ENCODE data around the gene LXN. TPM values are rescaled to one million over a fixed set of nuclear protein-coding genes. Genes with fewer than 3 reads are reported as not detected.

LXN gene
- total and polyA plus RNA-seq, 2 of the 8 experiments (the other 6 are each of a cell fraction or from before 2014, with no cell fraction given): 3.2 to 4.7 TPM

DNA sequence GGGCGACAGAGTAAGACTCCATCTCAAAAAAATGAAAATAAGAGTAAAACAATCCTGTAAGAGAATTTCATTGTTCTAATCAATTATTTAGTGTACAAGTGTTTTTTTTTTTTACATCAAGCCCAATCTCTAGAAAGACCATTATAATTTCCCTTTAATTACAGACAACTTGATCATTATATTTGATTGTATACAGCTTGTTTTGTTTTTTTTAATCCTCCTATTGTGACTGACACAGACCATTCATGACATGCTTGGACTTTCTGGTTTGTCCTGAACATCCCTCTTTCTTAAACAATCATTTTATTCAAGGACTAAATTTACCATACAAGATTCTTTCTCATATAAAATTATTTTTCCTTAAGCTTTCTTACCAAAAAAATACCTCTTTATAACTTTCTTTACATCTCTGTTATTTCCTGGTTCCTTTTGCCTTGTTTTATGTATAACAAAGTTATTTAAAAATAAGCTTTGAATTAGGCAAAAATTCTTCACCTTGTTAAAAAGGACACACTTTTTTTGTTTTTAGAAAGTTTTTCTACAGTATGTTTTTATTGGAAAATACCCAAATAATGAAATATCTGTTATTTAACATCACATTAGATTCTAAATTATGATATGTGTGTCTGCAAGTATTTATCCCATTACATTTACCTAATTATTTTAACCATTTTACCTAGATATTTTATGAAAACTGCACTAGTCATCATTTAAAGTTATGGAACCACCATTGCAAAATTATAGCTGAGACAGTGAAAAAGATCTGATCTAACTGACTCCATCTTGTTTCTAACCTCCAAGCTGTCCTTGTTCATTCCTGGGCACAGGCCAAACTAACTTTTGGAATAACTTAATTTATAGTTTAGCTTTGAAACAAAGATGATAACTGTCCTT lies 54.2 kb downstream of the LXN start:
- Histone ChIP-seq H3K14ac (ENCODE audit: insufficient read length) (no peak overlapping the region), H2AK5ac (ENCODE audit: low read depth, low read length) (no peak overlapping the region), H2BK12ac (ENCODE audit: low read depth, low read length) (no peak overlapping the region), H2AFZ (ENCODE audit: low read length) (no peak overlapping the region), H3K79me1 (ENCODE audit: low read depth, low read length) (no peaks in the 10 kb centered on the region), H2BK5ac (ENCODE audit: low read depth, low read length) (no peak overlapping the region), H3K4me3 (ENCODE audit: extremely low read depth in 1 of 4, insufficient read depth in 2 of 4, low read depth in 3 of 4, low read length in 4 of 4) (no peak overlapping the region), H3K56ac (replicated peaks; ENCODE audit: insufficient read length, low read depth, low read length) (no peak overlapping the region), H2BK20ac (ENCODE audit: low read length) (no peak overlapping the region), H4K5ac (ENCODE audit: insufficient read length, low read depth, low read length) (no peak overlapping the region), H3K18ac (ENCODE audit: extremely low read depth, low read length) (no peak overlapping the region), H3K4ac (replicated peaks; ENCODE audit: insufficient read length, low read depth, low read length) (no peak overlapping the region), H3K23me2 (ENCODE audit: low read depth, low read length) (no peaks in the 10 kb centered on the region), H4K91ac (replicated peaks; ENCODE audit: insufficient read length, low read length) (no peak overlapping the region), H3K36me3 (ENCODE audit: control insufficient read depth in 2 of 4, insufficient read depth in 4 of 4, low read length in 3 of 4) (no peaks in the 10 kb centered on the region), H4K8ac (ENCODE audit: extremely low read depth, insufficient read depth, low read length) (no peak overlapping the region), H3K4me1 (replicated peaks in 1 of 4; ENCODE audit: control insufficient read depth in 3 of 4, insufficient read depth in 4 of 4, low read length in 3 of 4) (no peaks in the 10 kb centered on the region), H3K4me2 (ENCODE audit: insufficient read depth in 1 of 2, low read depth in 2 of 2, low read length in 2 of 2) (no peak overlapping the region), H2BK120ac (replicated peaks; ENCODE audit: low read depth, low read length) (no peak overlapping the region), H3K9me3 (ENCODE audit: insufficient read depth in 2 of 2, low read depth in 1 of 2, low read length in 1 of 2) (peaks cover 17 to 31% of the 10 kb centered on the region in 2 experiments), H2BK15ac (ENCODE audit: low read length) (no peak overlapping the region), H3K27me3 (replicated peaks in 1 of 4; ENCODE audit: control insufficient read depth in 3 of 4, extremely low read depth in 1 of 4, insufficient read depth in 3 of 4, low read length in 3 of 4) (no peaks in the 10 kb centered on the region), H3K79me2 (ENCODE audit: control insufficient read depth in 1 of 2, insufficient read depth in 2 of 2, low read length in 2 of 2) (no peaks in the 10 kb centered on the region), H3K27ac (ENCODE audit: low read depth, low read length) (no peak overlapping the region), H3K9ac (replicated peaks in 1 of 4; ENCODE audit: extremely low read depth in 1 of 4, low read depth in 3 of 4, low read length in 3 of 4) (no peak overlapping the region), H4K20me1 (replicated peaks in 1 of 2; ENCODE audit: control insufficient read depth in 1 of 2, insufficient read depth in 2 of 2, low read length in 2 of 2) (no peaks in the 10 kb centered on the region), H3K23ac (ENCODE audit: insufficient read length) (no peak overlapping the region)
- WGBS, 2 experiments (ENCODE audit: extremely low coverage in 1 of 2, insufficient coverage in 1 of 2, insufficient read length in 1 of 2, insufficient replicate concordance in 2 of 2, low coverage in 1 of 2, low lambda C conversion rate in 2 of 2, missing lambda C conversion rate in 1 of 2): 87% methylated on average over 1 of the region's 1 CpG; no CpG with 5 or more reads in 1 of the 2 experiments
- DNase-seq (ENCODE audit: low read depth in 1 of 2, low spot score in 2 of 2): no peak
- TF ChIP-seq SIN3A (conservative IDR thresholded peaks at IDR 0.05 in 1 of 2, IDR thresholded peaks at IDR 0.05 in 1 of 2; ENCODE audit: low read depth in 1 of 2, low read length in 2 of 2) (no peak), ZNF274 (IDR thresholded peaks at IDR 0.05; ENCODE audit: borderline replicate concordance, extremely low read depth, low read length) (no peak), GTF2F1 (IDR thresholded peaks at IDR 0.05; ENCODE audit: borderline replicate concordance, low read depth, low read length) (no peak), JUN (IDR thresholded peaks at IDR 0.05; ENCODE audit: low read depth, low read length) (no peak), EGR1 (IDR thresholded peaks at IDR 0.05; ENCODE audit: borderline replicate concordance, low read depth, low read length) (no peak), CREB1 (IDR thresholded peaks at IDR 0.05) (no peak), CHD1 (IDR thresholded peaks at IDR 0.05; ENCODE audit: low read depth, low read length) (no peak)
- ChIA-PET POLR2A (ENCODE audit: partially characterized antibody) (interaction anchor here (0.6 kb wide), 1 partner anchor 137 kb away, joined by 3 read pairs; no protein-coding TSS in a partner anchor), CTCF (ENCODE audit: partially characterized antibody) (interaction anchor here (0.6 to 1.9 kb wide), 3 partner anchors 26 to 348 kb away, joined by 3 to 8 read pairs (median 3); partner anchors contain the start of gene GFM1)
- no peak for FAIRE-seq

Measured in H1 (cell line).